NCI-H2107 treated with DMSO at 0.1 percent for 48 hours (cell line): ENCODE data around the gene DERL3.

Experiments
- DNase-seq: peaks from one replicate; lab custom pipeline; 2025; ENCODE audit not compliant: unreplicated experiment; lab: John Stamatoyannopoulos, UW

DERL3 gene

DNA sequence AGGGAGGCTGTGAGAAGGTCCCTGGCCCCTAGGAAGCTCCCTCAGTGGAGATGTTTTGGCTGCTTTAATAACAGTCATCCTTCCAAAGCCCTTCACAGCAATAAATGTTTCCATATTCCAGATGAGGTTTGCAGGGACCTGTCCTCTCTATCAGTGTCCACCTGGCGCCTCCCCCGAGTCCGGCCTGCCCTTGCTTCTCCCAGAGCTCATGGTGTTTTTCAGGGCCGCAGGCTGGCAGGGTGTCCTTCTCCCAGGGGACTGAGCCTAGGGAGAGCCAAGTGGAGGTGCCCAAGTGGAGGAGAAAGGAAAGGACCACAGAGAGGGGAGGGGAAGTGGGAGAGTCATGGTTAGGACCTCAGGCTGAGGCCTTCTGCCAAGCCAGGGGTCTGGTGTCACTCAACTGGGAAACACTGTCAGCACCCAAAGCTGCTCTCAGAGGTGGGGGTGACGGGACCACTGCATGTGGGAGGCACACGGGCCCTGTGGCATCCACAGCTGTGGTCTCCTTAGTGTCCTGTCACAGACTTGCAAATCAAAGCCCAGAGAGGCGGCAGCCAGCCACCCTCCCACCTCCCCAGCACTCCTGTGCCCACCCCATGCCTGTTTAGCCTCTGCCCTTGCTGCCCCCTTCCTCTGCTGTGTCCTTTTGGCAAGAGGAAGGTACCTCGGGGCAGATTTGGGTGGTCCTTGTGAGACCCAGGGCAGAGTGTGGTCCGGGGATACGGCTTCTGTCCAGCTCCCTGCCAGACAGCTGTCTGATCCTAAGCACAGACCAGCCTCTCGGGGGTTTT is 6.4 kb downstream of the DERL3 start:
- DNase-seq: no peak

DNA sequence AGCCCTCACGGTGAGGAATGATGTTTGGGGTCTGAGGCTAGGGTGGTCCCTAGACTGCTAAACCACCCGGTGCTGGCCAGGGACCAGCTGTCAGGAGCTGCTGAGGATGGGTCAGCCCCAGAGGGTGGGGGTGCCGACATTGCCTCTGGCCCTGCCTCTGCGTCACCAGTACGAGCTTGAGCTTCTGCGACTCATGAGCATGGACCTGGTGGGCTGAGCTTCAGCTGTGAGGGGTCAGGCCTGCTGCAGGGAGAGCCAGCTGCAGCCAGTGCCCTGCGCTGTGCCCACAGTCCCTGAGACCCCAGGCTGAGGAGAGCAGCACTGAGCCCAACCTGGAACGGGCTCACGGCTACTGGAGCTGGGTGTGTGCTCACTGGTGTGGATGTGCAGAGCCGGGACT is 7.0 kb downstream of the DERL3 start:
- no peak for DNase-seq

DNA sequence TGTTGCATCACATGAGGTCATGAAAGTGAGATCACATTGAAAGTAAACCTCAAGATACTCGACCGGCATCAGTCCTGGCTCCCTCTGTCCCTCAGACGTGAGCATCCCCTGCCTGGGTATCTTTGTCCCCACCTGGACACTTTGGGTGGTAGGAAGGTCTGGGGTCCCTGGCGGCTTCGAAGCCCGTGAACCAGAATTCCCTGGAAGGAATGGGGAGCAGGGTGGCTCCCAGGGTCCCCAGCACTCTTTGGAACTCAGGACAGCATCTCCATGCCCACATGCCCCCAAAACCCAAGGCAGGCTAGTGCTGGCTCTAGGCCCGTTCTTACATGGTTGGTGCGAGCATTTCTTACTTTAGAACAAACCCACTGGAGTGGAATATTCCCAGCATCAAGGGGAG is 7.5 kb downstream of the DERL3 start:
- no peak for DNase-seq

DNA sequence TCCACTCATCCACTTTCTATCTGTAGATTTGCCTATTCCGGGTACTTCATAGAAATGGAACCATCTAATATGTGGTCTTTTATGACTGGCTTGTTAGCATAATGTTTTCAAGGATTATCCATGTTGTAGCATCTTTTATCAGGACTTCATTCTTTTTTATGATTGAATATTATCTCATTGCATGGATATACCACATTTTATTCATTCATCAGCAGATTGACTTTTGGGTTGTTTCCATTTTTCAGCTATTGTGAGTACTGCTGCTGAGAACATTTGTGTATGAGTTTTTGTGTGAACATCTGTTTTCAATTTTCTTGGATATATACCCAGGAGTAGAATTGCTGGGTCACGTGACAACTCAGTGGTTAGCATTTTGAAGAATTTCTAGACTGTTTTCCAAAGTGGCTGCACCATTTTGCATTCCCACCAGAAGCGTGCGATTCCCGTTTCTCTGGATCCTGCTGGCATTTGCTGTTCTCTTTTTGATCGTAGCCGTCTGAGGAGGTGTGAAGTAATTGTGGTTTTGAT is 8.9 kb downstream of the DERL3 start:
- DNase-seq: no peak

DNA sequence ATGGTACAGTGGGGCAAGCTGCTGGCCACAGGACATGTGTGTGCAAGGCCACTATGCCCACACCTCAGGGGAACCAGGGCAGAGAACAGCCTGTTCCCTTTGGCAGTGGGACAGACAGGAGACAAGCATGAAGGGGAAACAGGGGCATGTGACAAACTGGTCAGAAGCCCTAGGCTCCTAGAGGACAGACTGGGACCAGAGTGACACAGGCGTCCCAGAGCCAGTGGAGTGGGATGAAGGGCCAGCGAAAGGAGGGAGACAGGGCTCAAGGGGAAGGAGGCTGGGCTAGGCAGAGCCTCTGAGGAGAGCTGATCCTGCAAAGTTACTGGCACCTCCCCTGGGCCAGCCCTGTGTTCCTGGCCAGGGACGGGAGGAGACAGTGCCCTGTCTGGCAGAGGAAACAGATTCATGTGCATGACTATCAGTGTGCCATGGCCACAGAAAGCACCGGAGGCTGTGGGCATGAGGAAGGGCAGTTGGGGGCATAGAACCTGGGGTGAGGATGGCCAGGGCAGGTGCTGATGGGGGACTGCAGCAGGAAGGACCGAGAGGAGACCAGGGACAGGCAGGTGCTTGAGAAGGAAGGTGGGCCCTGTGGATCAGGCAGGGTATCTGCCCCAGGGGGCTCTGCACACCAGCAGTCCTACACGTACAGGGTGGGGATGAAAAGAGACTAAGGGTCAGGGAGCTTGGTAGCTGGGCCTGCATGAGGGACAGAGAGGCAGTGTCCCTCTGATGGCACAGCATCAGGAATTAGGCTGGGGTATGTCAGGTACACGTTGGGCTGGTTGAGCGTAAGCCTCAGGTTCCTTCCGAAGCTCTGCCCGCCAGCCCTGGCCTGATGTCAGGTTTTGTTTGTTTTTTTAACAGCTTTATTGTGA is 9.8 kb downstream of the DERL3 start:
- DNase-seq: no peak

DNA sequence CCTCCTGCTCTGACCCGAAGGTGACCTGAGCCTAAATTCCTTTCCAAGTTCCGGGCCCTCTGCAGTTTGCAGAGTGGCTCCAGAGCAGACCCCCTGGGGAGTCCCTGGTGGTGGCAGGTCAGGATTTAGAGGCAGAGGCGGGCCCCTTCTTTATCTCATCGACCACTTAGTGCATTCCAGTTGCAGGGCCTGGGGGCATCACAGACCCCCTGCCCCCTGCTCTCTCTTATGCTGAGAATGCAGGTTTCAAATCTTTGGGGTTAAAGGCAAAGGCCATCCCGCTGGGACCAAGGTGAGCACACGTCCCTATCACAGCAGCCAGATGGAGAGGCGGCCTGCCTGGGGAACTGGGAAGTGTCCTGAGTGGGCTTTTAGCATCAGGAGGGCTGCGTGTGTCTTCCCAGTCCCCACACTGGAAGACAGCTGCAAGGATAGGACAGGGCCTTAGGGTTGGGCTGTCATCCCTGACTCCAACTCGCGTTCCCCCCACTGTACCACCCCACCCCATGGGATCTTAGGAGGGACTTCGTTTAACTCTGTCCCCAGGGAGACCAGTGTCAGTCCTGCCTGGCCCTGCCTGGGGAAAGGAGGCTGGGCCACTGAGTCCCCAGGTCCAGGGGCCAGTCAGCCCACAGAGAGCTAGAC is 11.3 kb downstream of the DERL3 start:
- no peak for DNase-seq

DNA sequence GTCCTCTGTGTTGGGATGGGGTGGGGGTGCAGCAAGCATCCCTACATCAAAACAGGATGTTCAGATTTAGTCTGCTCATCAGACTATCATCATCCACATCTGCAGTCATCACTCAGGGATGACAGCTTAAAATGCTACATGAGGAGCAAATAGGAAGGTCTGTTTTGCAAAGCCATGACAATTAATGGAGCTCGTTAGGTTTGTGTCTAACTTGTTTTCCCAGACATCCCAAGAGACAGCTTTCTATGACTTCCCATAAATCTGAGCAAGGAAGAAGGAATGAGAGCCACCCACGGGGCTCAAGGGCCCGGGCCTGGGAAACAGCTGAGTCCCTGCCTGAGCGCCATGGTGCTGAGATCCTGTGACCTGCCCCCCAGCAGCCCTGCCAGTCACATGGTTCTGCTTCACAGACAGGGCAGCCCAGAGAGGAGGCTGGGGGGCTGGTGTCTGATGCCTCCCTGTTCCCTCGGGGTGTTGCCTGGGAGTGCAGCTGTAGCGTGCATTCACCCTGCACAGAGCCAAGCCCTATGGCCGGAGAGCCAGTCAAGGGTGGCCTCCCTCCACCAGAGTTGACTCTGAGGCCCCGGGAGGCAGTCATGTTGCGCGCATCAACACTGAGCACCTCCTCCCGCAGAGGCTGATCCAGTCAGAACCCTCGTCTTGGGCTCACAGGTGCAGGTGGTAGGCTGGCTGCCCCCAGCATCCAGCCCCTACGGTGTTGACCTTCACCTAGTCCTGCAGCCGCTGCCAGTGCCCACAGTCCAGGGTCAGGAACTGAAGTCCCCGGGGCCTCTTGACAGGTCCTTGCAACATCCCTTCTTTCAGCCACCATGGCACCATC is 12.1 kb downstream of the DERL3 start:
- DNase-seq: no peak

DNA sequence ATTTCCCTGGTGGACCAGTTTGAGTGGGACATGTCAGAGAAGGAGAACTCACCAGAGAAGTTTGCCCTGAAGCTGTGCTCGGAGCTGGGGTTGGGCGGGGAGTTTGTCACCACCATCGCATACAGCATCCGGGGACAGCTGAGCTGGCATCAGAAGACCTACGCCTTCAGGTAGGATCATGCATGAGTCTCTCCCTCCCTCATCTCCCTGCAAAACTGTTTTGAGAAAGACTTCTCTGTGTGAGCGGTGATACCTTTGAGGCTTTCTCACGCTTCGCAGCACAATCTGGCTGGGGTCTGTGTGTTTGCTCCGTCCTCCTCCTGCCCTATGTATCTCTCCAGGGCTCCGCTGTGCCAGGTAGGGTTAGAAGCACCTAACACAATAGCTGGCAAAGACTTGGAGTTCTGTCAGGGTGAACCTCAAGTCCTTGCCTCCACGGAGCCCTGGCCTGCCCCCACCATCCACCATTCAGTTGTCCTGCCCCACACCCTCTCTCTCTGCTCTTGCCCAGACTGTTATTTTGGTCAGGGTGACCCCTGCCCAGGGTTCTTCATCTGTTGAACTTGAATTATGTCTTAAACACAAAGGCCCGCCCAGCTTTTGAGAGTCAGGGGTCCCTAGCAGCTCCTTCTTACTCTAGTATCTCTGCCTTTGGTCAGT is 13.4 kb downstream of the DERL3 start:
- no peak for DNase-seq

DNA sequence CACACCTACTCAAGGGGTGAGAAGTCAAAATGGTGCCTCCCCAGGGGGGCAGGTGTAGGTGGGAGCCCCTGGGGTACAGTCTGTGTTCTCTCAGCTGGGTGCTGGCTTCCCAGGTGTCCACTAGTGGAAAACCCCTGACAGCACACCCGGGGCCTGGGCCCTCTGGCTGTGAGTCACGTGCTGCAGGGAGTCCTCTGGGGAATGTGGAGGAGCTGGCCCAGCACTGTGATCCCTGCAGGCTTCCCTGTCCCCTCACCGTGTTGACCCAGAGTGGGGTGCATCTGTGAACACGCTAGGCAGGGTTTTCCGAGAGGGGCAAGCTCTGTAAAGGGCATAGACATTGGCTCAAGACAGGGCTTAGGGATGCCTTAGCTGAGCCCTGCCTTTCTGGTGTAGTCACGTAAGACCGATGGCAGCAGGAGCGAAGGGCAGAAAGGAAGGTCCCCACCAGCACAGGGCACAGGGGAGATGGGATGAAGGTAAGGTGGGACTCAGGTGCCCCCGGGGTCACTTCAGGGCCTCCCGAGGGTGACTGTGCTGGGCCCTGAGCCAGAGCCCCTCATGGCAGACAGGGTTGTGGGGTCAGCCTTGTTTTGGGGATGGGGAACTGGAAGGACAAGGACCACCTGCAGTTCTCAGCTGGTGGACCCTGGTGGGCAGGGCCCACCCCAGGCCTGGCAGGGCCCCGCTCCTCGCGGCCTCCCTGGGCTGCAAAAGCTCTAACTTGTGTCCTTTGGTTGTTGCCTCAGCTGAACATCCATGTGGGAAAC is 14.1 kb downstream of the DERL3 start:
- DNase-seq: no peak

DNA sequence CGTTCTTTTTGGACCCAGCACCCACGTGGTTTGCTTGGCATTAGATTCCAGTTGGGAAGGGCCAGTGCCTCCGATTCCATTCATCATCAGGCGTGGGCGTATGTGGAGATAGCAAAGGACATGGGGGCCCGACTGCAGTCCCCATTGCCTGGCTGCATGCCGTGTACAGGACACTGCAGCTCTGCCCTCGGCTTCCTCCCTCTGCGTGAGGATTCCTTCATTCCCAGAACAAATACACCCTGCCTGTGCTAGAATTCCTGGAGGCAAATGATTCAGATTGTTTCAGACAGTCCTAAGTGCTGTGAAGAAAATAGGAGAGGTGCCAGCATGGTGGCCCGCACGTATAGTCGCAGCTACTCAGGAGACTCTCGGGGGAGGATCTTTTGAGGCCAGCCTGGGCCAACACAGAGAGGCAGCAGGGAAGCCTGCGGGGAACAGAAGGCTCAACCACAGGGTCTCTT is 15.4 kb downstream of the DERL3 start:
- DNase-seq: no peak

DNA sequence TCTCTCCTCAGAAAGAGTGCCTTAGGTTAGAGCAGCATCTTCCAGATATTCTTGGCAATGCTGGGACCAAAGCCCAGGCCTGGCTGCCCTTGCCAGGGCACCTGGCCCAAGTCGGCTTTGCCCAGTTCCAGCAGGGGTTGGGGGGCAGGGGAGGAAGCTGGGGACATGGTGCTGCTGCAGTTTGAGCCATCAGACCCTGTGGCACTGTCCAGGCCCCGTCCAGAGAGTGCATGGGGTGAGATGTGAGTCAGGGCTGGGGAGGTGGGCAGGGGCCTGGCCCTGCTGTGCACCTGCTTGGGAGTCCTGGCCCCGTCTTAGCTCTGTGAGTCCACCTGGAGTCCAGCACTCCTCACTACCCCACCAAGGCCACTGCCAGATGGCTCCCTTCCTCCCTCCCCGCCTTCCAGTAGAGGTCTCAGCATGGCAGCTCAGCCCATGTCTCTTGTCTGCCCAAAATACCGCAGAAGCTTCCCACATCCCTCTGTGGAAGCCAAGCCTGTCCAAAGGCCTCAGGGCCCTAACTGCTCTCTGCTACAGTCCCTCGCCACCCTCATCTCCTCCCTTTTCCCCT is 16.6 kb downstream of the DERL3 start:
- no peak for DNase-seq

DNA sequence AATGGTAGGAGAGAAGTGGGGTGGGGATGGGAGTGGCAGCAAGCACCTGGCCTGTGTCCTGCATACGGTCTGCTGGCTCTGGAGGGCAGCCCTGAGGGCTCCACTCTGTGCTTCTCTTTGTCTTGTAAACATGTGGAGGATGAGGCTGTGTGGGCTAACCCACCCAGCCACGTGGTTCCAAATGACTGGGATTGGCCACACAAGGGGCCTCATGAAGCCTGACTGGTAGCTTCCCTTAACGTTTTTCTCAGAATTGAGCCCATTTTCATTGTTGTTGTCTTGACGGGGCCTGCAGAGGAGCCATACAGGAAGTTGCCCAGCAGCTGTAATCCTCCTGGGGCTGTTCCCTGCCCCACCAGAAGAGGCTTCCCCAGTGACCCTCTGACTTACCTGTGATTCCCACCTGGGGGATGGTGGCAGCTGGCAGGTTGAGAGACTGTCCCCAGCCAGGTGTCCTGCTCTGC is 18.0 kb downstream of the DERL3 start:
- DNase-seq: no peak

DNA sequence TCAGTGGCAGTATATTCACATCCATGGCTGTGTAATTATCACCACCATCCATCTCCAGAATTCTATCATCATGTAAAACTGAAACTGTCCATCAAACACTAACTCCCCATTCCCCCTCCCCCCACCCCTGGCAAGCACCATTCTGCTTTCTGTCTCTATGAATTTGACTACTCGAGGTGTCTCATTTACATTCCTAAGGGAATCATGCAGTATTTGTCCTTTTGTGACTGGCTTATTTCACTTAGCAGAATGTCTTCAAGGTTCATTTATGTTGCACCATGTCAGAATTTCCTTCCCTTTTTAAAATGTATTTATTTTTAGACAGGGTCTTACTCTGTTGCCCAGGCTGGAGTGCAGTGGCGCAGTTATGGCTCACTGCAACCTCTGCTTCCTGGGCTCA is 20.3 kb downstream of the DERL3 start:
- no peak for DNase-seq

DNA sequence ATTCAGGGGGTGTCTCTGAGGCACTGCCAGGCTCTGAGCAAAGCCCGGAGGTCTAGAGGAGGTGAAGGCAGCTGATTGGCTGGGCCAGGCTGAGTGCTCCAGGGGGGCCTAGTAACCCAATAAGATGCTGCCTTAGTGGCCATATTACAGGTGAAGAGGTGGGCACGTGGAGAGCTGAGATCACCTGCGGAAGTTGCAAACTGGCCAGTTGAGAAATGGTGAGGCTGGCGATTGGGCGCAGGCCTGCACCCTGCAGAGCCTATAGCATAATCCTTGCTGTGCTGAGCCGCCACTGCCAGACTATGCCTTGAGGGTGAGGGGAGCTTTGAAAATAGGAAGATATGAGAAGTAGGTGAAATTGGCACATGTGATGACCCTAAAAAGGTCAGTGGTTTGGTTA is 21.7 kb downstream of the DERL3 start:
- DNase-seq: no peak

DNA sequence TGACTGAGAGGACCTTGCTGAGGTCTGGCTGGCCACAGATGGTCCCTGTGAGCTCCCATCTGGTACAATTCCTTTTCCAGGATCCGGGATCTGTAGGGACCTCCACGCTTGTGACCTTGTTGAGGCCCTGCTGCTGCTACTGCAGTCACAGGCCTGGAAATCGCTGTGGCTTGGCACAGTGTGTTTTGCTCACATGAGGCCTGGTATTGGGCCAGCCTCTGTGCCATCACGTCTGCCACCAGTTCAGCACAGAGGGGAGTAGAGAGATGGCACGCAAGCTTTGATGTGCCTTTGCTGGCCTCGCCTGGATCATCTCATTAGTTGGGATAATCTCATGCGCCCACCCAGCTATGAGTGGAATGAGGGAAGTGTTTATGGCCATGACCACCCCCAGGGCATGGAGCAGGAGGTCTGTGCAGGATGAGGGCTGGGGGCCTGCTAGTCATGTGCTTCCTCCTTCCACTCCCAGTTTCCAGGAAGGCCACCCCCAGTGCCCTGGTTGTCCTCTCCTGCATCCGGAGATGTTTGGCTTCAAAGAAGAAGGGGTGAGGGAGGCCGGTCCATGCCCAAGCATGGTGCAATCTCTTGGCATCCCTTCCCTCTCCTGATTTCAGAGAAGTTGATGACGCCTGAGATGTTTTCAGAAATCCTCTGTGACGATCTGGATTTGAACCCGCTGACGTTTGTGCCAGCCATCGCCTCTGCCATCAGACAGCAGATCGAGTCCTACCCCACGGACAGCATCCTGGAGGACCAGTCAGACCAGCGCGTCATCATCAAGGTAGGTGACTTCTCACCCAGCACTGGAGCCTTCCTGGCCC is 22.4 kb downstream of the DERL3 start:
- no peak for DNase-seq

DNA sequence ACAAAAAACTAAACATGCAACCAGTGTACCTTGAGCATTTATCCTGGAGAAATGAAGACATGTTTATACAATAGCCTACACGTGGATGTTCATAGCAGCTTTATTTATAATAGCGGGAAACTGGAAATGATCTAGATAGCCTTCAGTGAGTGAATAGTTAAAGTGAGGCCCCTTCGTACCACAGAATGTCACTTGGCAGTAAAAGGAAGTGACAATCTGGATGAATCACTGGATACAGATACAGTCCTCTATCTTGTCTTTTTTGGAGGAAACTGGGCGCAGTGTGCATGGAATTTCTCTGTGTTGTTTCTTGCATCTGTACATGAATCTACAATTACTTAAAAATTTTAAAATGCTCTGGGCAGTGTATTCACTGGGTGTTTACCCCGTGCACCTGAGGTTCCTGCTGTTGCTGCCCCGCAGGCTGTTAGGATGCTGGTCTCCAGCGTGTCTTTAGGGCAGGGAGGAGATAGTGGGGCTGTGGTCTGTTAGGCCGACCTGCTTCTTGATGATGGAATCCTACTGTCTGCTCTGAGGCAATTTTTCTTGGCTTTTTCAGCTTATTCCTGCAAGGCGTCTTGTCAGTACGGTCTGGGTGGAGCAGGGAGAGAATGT is 23.2 kb downstream of the DERL3 start:
- no peak for DNase-seq

DNA sequence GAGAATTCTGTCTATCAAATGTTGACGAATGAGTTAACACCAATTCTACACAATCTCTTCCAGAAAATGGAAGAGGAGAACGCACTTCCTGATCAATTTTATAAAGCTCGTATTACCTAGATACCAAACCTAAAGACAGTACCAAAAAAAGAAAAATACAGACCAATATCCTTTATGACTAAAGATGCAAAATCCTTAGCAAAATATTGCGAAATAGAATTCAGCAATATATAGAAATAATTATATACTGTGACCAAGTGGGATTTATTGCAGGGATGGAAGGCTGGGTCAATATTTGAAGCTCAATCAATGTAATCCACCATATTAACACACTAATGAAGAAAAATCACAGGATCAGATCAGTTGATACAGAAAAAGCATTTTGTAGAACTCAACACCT is 26.4 kb downstream of the DERL3 start:
- no peak for DNase-seq

DNA sequence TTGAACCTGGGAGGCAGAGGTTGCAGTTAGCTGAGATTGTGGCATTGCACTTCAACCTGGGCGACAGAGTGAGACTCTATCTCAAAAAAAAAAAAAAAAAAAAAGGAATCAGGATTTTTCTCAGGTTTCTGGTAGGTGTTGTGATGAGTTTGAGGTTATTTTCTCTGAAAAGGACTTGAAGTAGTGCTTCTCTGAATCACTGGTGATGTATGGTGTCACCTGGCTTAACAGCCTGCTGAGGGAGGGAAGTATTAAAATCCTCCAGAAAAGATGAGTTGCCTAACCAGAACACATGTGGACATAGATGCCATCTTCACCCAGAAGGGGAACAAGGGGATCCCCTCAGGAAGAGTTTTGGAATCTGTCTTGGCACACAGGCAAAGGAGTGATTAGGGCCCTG is 32.0 kb downstream of the DERL3 start:
- no peak for DNase-seq
